ENCODE measurements around the gene NOTCH3. TPM values are rescaled to one million over a fixed set of nuclear protein-coding genes. Genes with fewer than 3 reads are reported as not detected.

Gene NOTCH3
- total RNA-seq, 1 donor from 2014 or later = 162 TPM

GRCh38 chr19:15175609-15176008 lies 25.2 kb downstream of the NOTCH3 start:
- H3K4me3 Mint-ChIP-seq (ENCODE audit: unreplicated experiment) = no peak overlapping the region
- H3K27ac Mint-ChIP-seq (ENCODE audit: unreplicated experiment) = peak overlapping the region; percentile 62

DNA sequence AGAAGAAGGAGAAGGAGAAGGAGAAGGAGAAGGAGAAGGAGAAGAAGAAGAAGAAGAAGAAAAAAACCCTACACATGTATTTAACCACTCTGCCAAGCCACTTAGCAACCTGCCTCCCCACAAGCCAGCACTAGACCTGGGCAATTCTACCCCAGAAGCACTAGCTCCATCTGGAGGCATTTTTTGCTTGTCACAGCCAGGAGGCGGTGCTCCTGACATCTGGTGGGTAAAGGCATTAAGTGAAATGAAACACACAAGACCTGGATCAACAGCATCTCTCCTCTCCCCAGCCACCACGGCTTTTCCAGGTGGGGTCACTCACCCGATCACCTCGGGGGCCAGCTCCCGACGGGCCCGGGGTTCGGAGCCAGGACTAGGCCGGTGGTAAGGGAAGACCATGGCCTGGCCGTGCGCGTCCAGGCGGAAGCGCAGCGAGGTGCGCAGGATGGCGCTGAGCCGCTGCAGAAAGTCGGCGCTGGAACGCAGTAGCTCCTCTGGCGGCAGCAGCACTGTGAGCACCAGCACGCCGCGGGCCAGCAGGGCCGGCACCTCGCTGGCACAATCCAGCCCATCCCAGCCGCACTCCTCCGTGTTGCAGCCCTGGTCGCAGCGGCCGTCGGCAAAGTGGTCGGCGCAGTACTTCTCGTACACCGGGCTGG lies 26.9 kb downstream of the NOTCH3 start:
- no peak overlapping the region for H3K27ac Mint-ChIP-seq (ENCODE audit: unreplicated experiment)
- H4K20me1 ChIP-seq (ENCODE audit: insufficient read depth, low read length) = peaks cover 13% of the 10 kb centered on the region
- TF ChIP-seq EZH2 (IDR thresholded peaks at IDR 0.05; ENCODE audit: insufficient read depth, low read length) = no peak
- TF ChIP-seq, protein P1, sequence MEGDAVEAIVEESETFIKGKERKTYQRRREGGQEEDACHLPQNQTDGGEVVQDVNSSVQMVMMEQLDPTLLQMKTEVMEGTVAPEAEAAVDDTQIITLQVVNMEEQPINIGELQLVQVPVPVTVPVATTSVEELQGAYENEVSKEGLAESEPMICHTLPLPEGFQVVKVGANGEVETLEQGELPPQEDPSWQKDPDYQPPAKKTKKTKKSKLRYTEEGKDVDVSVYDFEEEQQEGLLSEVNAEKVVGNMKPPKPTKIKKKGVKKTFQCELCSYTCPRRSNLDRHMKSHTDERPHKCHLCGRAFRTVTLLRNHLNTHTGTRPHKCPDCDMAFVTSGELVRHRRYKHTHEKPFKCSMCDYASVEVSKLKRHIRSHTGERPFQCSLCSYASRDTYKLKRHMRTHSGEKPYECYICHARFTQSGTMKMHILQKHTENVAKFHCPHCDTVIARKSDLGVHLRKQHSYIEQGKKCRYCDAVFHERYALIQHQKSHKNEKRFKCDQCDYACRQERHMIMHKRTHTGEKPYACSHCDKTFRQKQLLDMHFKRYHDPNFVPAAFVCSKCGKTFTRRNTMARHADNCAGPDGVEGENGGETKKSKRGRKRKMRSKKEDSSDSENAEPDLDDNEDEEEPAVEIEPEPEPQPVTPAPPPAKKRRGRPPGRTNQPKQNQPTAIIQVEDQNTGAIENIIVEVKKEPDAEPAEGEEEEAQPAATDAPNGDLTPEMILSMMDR (IDR thresholded peaks at IDR 0.05; ENCODE audit: insufficient read depth, low read depth, low read length) = no peak
- H3K27ac ChIP-seq (ENCODE audit: low read depth, low read length) = no peak overlapping the region
- H3K4me1 ChIP-seq (ENCODE audit: insufficient read depth, low read length) = peaks cover 3% of the 10 kb centered on the region
- H3K9me3 ChIP-seq (ENCODE audit: insufficient read depth, low read depth, low read length) = no peaks in the 10 kb centered on the region
- no peak overlapping the region for H3K9ac ChIP-seq (ENCODE audit: low read length)
- H3K4me2 ChIP-seq (ENCODE audit: low read length) = no peak overlapping the region
- no peaks in the 10 kb centered on the region for H3K4me1 Mint-ChIP-seq (ENCODE audit: low read depth, unreplicated experiment)
- no peaks in the 10 kb centered on the region for H3K79me2 ChIP-seq (ENCODE audit: insufficient read depth, low read length)
- no peaks in the 10 kb centered on the region for H3K9me3 Mint-ChIP-seq (ENCODE audit: unreplicated experiment)
- no peak overlapping the region for H2AFZ ChIP-seq (ENCODE audit: low read depth, low read length)
- no peaks in the 10 kb centered on the region for H3K27me3 Mint-ChIP-seq (ENCODE audit: low read depth, unreplicated experiment)
- H3K36me3 ChIP-seq (ENCODE audit: insufficient read depth, low read length) = peaks cover 2% of the 10 kb centered on the region
- no peak overlapping the region for H3K4me3 Mint-ChIP-seq (ENCODE audit: unreplicated experiment)
- no peak for DNase-seq (ENCODE audit: low read depth)
- no peak for FAIRE-seq
- H3K36me3 Mint-ChIP-seq (ENCODE audit: low read depth, unreplicated experiment) = peaks cover 7% of the 10 kb centered on the region
- H3K27me3 ChIP-seq (ENCODE audit: insufficient read depth, low read length) = no peaks in the 10 kb centered on the region
- H3K4me3 ChIP-seq (ENCODE audit: insufficient read depth, low read depth, low read length) = no peak overlapping the region

More at GRCh38 chr19:15175609-15176008, 25.2 kb downstream of the NOTCH3 start:
- Histone ChIP-seq H3K27me3 (ENCODE audit: insufficient read depth, low read length) (no peaks in the 10 kb centered on the region), H4K20me1 (ENCODE audit: insufficient read depth, low read length) (peaks cover 26% of the 10 kb centered on the region), H3K4me1 (ENCODE audit: insufficient read depth, low read length) (peaks cover 3% of the 10 kb centered on the region), H3K9ac (ENCODE audit: low read length) (no peak overlapping the region), H3K9me3 (ENCODE audit: insufficient read depth, low read depth, low read length) (no peaks in the 10 kb centered on the region), H3K36me3 (ENCODE audit: insufficient read depth, low read length) (peaks cover 2% of the 10 kb centered on the region), H3K27ac (ENCODE audit: low read depth, low read length) (no peak overlapping the region), H3K4me3 (ENCODE audit: insufficient read depth, low read depth, low read length) (no peak overlapping the region), H3K4me2 (ENCODE audit: low read length) (no peak overlapping the region), H2AFZ (ENCODE audit: low read depth, low read length) (no peak overlapping the region), H3K79me2 (ENCODE audit: insufficient read depth, low read length) (no peaks in the 10 kb centered on the region)
- Mint-ChIP-seq H3K36me3 (ENCODE audit: low read depth, unreplicated experiment) (peaks cover 12% of the 10 kb centered on the region), H3K9me3 (ENCODE audit: unreplicated experiment) (no peaks in the 10 kb centered on the region), H3K4me1 (ENCODE audit: low read depth, unreplicated experiment) (no peaks in the 10 kb centered on the region), H3K27me3 (ENCODE audit: low read depth, unreplicated experiment) (no peaks in the 10 kb centered on the region)
- no peak for TF ChIP-seq EZH2 (IDR thresholded peaks at IDR 0.05; ENCODE audit: insufficient read depth, low read length)
- TF ChIP-seq, protein P1 (IDR thresholded peaks at IDR 0.05; ENCODE audit: insufficient read depth, low read depth, low read length) = no peak
- no peak for DNase-seq (ENCODE audit: low read depth)
- no peak for FAIRE-seq

DNA sequence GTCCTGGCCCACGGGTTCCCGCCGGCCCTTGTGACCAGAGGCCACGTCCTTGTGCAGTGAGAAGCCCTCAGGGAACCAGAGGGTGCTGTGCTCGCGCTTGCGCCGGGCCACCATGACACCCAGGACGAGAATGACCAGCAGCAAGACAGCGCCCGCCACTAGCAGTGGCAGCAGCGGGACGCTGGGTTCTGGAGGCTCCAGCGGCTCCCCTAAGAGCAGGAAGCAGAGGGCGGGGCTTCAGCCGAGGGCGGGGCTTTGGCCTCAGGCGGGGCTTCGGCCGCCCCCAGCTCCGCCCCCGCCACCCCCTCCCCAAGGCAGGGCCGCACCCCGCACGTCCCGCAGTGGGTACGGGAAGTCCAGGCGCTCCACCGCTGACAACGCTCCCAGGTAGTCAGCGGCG lies 30.4 kb downstream of the NOTCH3 start:
- Histone ChIP-seq H3K9me3 (ENCODE audit: insufficient read depth, low read depth, low read length) (peaks cover 6% of the 10 kb centered on the region), H3K4me1 (ENCODE audit: insufficient read depth, low read length) (no peaks in the 10 kb centered on the region), H3K4me3 (ENCODE audit: insufficient read depth, low read depth, low read length) (no peak overlapping the region), H3K79me2 (ENCODE audit: insufficient read depth, low read length) (no peaks in the 10 kb centered on the region), H3K27me3 (ENCODE audit: insufficient read depth, low read length) (no peaks in the 10 kb centered on the region), H3K36me3 (ENCODE audit: insufficient read depth, low read length) (peaks cover 4% of the 10 kb centered on the region), H4K20me1 (ENCODE audit: insufficient read depth, low read length) (no peaks in the 10 kb centered on the region), H3K4me2 (ENCODE audit: low read length) (no peak overlapping the region), H3K9ac (ENCODE audit: low read length) (no peak overlapping the region), H3K27ac (ENCODE audit: low read depth, low read length) (no peak overlapping the region), H2AFZ (ENCODE audit: low read depth, low read length) (no peak overlapping the region)
- H3K4me3 Mint-ChIP-seq (ENCODE audit: unreplicated experiment) = no peak overlapping the region
- DNase-seq (ENCODE audit: low read depth) (no peak), FAIRE-seq (no peak)
- H3K4me1 Mint-ChIP-seq (ENCODE audit: low read depth, unreplicated experiment) = no peaks in the 10 kb centered on the region
- H3K9me3 Mint-ChIP-seq (ENCODE audit: unreplicated experiment) = peaks cover 2% of the 10 kb centered on the region
- peaks cover 26% of the 10 kb centered on the region for H3K36me3 Mint-ChIP-seq (ENCODE audit: low read depth, unreplicated experiment)
- no peaks in the 10 kb centered on the region for H3K27me3 Mint-ChIP-seq (ENCODE audit: low read depth, unreplicated experiment)
- H3K27ac Mint-ChIP-seq (ENCODE audit: unreplicated experiment) = no peak overlapping the region
- TF ChIP-seq, protein P1 (IDR thresholded peaks at IDR 0.05; ENCODE audit: insufficient read depth, low read depth, low read length) = no peak
- no peak for TF ChIP-seq EZH2 (IDR thresholded peaks at IDR 0.05; ENCODE audit: insufficient read depth, low read length)

All from astrocyte (in vitro differentiated cells and primary cell).